ENCODE data around the gene SKAP1.

DNA sequence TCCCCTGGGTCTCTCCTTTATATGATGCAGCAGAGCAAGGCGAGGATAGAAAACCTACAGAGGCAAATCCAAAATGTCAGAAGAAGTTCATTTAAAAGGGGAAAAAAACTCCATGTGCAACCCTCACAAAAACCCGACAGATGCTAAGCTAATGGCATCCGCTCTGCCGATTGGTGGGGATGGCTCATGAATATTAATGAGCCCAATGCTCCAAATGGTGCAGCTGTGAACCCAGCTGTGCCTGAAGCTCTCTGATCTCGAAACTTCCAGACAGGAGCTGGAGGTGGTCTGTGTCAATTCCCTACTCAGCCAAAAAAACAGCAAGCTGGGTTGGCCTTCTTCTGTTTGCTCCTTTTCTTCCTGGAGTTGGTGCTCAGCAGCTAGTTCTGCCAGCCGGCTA is 306.9 kb downstream of the SKAP1 start:
- TF ChIP-seq, protein P1, sequence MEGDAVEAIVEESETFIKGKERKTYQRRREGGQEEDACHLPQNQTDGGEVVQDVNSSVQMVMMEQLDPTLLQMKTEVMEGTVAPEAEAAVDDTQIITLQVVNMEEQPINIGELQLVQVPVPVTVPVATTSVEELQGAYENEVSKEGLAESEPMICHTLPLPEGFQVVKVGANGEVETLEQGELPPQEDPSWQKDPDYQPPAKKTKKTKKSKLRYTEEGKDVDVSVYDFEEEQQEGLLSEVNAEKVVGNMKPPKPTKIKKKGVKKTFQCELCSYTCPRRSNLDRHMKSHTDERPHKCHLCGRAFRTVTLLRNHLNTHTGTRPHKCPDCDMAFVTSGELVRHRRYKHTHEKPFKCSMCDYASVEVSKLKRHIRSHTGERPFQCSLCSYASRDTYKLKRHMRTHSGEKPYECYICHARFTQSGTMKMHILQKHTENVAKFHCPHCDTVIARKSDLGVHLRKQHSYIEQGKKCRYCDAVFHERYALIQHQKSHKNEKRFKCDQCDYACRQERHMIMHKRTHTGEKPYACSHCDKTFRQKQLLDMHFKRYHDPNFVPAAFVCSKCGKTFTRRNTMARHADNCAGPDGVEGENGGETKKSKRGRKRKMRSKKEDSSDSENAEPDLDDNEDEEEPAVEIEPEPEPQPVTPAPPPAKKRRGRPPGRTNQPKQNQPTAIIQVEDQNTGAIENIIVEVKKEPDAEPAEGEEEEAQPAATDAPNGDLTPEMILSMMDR (IDR thresholded peaks at IDR 0.05), result no peak
- TF ChIP-seq POLR2A (IDR thresholded peaks at IDR 0.05), result no peak
